Middle frontal gyrus (tissue), 1 donor: ENCODE results near the gene IRAK1.
"Not testable (repeated sequence)": the region's sequence is repeated elsewhere in the genome, so short reads cannot be mapped to it uniquely, and the experiment has no call there.

Source experiments
- DNase-seq: peaks from one replicate; pipeline ENCODE4 v3.0.0-alpha.2; 2015; ENCODE audit warnings: low spot score; ENCODE audit errors: extremely low spot score

The IRAK1 gene

DNA sequence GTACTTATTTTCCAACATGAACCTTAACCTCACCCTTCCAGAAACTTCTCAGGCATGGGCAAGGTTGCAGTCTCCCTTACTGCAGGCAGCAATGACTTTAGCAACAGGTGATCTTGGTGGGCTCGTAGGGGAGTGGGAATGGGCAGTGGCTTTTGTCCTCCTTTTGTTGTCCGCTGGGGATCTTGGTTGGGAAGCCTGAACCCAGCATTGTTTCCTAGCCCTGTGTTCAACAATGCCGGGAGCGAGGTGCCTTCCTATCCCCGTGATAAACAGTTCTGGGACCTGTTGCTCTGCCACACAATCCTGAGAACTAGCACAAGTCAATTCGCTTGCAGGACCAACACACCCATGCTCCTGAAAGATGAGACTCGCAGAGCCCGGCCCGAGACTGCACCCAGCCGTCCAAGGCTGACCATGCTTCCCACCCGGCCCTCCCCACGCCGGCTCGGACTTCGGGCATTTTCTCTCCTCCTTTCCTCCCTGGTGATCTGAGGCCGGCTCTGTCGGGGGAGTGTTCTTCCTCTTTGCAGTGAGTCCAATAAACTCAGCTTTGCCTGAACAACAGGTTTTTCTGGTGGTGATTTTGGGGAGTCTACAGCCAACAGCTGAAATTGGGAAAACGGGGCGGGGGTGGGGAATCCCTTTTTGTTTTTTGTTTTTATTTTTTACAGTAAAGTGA is 20.2 kb downstream of the IRAK1 start:
- DNase-seq: no peak

DNA sequence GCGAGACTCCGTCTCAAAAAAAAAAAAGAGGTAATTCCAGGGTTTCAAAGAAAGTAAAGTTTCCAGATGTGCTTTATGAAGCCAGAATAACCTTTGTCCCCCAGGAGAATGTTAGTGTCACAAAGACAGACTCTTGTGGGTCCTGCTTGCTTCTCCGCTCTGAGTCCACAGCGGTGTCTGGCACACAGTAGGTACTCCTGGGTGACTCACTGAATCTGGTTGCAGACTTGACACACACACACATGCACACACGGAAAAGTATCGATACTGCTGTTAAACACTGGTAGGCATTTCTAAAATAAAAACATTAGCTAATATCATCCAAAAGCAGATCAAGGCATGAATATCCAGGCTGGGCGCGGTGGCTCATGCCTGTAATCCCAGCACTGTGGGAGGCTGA is 24.2 kb downstream of the IRAK1 start:
- DNase-seq: no peak

GRCh38 chrX:153994398-153994797 is 25.3 kb downstream of the IRAK1 start:
- not testable (repeated sequence) for DNase-seq

- no peak for DNase-seq
These were observed 25.7 kb downstream of the IRAK1 start for GRCh38 chrX:153993978-153994377.

DNA sequence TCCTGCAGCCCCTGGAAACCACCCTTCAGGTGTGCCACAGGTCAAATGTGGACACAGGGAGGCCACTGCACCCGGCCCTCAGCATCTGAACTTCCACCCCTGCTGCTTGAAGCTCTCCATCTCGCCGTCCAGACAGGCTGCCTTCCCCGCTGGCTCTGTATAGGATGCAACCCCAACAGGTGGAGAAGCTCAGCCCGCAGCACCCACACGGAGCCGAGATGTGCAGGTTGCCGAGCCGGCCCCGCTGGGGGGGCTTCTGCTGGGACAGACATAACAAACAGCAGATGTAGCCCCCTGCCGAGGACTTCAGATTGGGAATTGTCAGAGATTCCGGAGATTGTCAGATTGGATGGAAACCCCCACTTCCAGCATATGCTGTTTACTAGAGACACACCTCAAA is 26.6 kb downstream of the IRAK1 start:
- no peak for DNase-seq

- no peak for DNase-seq
These were observed 27.5 kb downstream of the IRAK1 start for GRCh38 chrX:153992180-153992579.

- no peak for DNase-seq
These were observed 28.6 kb downstream of the IRAK1 start for GRCh38 chrX:153991013-153991580.

GRCh38 chrX:153989973-153990655 is 29.6 kb downstream of the IRAK1 start:
- no peak for DNase-seq

- DNase-seq: no peak
These were observed 31.2 kb downstream of the IRAK1 start for GRCh38 chrX:153988493-153988892.

DNA sequence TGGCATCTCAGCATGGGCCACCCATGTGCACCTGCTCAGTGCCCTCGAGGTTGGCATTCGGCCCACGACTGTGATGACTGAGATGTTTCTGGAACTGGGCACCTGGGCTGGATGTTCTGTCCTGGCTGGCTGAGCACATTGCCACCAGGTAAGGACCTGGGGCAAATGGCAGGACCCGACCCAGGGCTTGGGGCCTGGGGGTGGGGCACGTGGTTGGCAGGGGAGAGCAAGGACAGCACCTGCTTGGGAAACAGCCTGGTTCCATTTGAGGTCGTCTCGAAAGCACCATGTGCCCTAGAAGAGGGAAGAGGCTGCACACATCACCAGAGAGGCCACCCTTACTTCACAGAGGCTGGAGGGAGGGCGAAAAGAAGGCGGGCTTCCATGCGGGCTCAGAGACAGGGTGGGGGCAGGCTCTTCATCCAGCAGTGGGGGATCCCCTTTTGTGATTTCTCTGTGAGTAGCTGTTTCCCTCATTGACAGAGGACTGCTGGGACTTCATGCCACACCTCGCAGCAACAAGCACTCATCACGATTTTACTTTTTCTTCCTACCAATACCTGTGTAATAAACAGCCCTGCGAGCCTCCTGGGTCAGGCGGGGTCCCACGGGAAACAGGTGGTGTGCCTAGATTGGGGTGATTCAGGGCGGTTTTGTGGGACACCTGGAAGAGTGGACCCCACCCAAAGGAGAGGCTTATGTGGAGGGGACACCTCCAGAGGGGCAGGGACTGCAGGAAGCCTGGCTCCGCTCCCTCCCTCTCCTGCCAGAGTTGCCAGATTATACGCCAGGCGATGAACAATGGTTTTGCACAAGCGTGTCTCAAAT is 35.1 kb downstream of the IRAK1 start:
- DNase-seq: no peak

DNA sequence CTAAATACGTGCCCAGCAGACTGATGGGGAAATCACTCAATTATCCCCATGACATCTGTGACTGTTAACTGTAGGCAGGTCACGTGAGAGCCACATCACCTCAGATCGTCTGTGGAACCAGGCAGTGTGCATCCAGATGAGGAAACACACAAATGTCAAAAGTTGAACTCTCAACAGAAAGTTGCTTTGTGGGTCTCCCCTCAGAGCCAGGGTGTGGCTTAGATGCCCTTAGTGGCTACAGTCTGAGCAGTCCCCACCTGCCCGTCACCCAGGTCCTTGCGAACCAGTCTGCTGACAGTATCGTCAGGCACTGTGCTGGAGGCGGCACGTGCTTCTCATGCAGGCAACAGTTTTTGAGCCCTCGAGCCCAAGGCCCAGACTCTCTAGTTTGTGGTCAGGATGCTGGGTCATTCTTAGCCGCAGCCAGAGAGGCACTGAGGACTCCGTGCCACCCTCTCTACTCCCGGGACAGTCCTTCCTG is 36.3 kb downstream of the IRAK1 start:
- no peak for DNase-seq

DNA sequence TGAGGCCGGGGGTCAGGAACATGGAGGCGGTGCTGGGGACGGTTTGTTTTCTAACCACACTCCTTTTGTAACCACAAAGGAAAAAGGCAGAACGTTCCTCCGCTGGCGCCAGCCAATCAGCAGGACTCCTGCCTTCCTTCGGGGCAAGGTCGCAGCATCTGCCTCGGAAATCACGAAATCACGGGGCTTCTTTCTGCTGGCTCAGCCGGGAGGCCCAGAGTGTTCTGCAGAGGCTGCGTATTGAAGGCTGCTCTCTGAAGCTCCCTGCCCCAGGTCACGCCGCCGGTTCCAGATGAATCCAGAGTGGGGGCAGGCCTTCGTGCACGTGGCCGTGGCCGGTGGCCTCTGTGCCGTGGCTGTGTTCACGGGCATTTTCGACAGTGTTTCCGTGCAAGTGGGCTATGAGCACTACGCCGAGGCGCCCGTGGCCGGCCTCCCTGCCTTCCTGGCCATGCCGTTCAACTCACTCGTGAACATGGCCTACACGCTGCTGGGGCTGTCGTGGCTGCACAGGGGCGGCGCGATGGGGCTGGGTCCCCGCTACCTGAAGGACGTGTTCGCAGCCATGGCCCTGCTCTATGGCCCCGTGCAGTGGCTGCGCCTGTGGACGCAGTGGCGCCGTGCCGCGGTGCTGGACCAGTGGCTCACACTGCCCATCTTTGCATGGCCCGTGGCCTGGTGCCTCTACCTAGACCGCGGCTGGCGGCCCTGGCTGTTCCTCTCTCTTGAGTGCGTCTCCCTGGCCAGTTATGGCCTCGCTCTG is 37.8 kb downstream of the IRAK1 start:
- DNase-seq: no peak

DNA sequence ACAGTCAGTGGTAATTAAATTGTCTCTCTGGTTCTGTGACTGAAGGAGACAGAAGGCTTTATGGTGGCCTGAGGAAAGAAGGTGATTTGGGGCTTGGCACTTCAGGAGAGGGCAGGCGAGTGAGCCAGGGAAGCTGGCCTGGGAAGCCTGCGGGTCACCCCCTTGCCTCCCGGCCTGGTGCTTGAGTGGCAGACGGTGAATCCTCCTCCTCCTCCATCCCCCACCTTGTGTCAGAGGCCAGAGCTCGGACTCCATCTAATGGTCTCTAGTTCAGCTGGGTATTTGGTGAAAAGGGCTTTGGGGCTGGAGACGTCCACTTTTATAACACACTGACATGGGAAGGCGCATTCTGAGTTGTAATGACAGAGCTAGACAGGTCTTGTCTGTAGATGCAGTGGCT is 38.5 kb downstream of the IRAK1 start:
- no peak for DNase-seq

- DNase-seq: not testable (repeated sequence)
These were observed 39.3 kb downstream of the IRAK1 start for GRCh38 chrX:153980394-153980793.

DNA sequence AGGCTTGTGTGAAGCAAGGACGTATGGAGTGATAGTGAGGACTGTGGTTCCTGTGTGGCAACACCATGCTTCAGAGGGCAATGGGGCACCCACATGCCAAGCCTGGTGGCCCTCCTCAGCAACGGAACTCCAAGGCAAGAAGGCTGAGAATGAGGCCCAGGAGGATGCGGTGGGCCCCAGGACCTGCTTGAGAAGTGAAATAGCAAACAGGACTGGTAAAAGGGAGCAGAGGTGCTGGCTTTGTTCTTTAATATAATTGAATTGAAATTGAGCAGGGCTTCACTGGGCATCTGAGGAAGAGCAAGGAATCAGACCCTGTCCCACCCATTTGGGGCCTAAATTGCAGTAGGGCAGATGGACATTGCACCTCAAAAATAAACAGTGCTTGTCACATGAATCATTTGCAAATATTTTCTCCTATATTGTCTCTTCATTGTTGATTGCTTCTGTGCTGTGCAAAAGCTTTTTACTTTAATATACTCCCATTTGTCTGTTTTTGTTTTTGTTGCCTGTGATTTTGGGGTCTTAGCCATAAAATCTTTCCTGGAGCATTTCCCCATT is 44.9 kb downstream of the IRAK1 start:
- no peak for DNase-seq

GRCh38 chrX:153974003-153974725 is 45.5 kb downstream of the IRAK1 start:
- no peak for DNase-seq

DNA sequence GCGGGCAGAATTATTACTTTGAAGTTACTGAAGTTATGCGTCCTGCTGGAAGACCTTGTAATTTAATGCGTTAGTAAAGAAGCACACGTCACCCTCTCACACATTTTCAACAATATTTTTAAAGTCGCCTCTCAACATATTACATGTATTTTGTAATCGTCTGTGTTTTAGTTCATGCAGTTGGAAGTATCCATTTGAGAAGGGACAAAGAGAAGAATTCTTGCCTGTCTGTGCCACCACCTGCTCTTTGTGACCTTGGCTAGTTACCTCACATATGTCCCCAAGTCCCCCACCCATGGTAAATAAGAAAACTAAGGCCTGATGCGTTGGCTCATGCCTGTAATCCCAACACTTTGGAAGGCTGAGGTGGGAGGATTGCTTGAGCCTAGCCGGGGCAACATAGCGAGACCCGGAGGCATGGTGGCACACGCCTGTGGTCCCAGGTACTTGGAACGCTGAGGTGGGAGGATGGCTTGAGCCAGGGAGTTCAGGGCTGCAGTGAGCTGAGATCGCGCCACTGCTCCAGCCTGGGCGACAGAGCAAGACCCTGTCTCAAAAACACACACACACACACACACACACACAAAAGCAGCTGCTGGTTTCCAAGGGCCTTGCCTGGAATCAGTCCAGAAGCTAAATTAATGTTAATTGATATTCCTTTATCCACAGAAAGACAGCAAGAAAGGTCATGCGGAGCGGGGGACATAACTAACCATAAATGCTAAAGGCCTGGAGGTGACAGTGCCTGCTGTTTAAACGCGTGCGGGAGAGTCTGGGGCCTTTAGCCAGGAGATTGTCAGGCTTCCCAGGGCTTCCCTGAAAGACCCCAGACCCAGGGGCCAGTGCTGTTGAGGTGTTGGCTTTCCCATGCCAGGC is 46.3 kb downstream of the IRAK1 start:
- no peak for DNase-seq

DNA sequence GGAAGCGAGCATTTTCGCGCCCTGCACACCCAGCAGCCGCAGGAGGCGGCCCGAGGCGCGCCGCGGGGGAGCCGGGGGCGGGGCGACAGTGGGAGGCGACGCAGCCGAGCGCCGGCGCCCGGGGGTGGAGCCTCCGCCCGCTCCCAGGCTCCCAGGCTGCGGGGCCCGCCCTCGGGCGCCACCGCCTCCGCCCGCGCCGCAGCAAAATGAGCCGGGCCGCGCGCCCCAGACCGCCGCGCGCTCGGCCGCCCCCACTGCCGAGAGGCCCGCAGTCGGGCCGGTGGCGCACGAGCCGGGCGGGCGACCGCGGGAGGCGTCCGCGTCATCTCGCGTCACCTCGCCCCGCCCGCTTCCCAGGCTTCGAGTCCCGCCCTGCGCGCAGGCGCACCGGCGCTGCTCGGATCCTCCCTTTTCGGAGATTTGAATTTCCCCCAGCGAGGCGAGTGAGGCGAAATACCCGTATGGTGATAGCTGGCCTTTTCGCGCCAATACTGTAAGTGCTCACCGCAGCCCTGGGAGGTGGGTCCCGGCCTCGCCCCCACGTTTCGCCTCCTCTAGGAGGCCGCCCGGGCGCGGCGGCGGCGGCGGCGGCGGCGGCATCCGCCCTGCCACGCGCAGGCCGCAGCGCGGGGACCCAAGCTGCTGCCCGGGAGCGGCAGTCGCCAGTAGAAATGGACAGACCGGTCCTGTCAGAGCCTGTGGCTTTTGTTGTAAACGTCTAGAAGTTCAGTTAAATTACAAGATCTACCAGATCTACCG is 47.2 kb downstream of the IRAK1 start, which contains the start of gene TMEM187:
TMEM187 (plus strand) TSS at position 387 of the 759 bp plus-strand sequence. CDS start 9,309 bp downstream, outside the sequence.
- peak; percentile 77 for DNase-seq
